H1 (cell line): ENCODE measurements around the gene THADA. TPM values are rescaled to one million over a fixed set of nuclear protein-coding genes. Genes with fewer than 3 reads are reported as not detected.

Experiments
- CTCF ChIA-PET: fragments of 300-600 bp; sonication (Branson Sonifier 250); formaldehyde crosslinking; loops from one replicate; lab custom pipeline; 2021; ENCODE audit not compliant: partially characterized antibody; lab: Charles Lee
- POLR2A ChIA-PET: fragments of 300-600 bp; sonication (Branson Sonifier 250); formaldehyde crosslinking; loops from one replicate; lab custom pipeline; 2021; ENCODE audit warnings: inconsistent platforms; ENCODE audit not compliant: partially characterized antibody; lab: Charles Lee
- DNase-seq, 2 experiments: peaks; one replicate each; pipeline versions ENCODE4 v3.0.0 to v3.0.0-alpha.2; 2010 to 2022; ENCODE audit warnings: low spot score in 2 of 2, low read depth in 1 of 2, mixed read lengths in 1 of 2
- FAIRE-seq: peaks from 2 replicates; lab custom pipeline; 2011; peaks lifted over from hg19 to GRCh38; lab: Jason Lieb, UNC
- H2AFZ ChIP-seq: 2 replicates; pipeline ENCODE4 v1.8.1; 2012; ENCODE audit warnings: low read length, inconsistent platforms
- H2AK5ac ChIP-seq: 2 replicates; pipeline ENCODE4 v1.6.1; 2013; ENCODE audit warnings: low read depth, low read length
- H2BK120ac ChIP-seq: replicated peaks from 2 replicates; pipeline ENCODE3; 2013; ENCODE audit warnings: low read depth, low read length, inconsistent platforms
- H2BK12ac ChIP-seq: 2 replicates; pipeline ENCODE4 v1.6.1; 2013; ENCODE audit warnings: low read depth, low read length
- H2BK15ac ChIP-seq: 2 replicates; pipeline ENCODE4 v1.6.1; 2013; ENCODE audit warnings: low read length
- H2BK20ac ChIP-seq: 2 replicates; pipeline ENCODE4 v1.6.1; 2013; ENCODE audit warnings: low read length
- H2BK5ac ChIP-seq: 2 replicates; pipeline ENCODE4 v1.6.1; 2013; ENCODE audit warnings: low read depth, low read length
- H3K14ac ChIP-seq: 2 replicates; pipeline ENCODE4 v1.6.1; 2013; ENCODE audit warnings: inconsistent platforms; ENCODE audit not compliant: insufficient read length
- H3K18ac ChIP-seq: 2 replicates; pipeline ENCODE4 v1.6.1; 2013; ENCODE audit warnings: low read length; ENCODE audit errors: extremely low read depth
- H3K23ac ChIP-seq: 2 replicates; pipeline ENCODE4 v1.6.1; 2013; ENCODE audit warnings: inconsistent platforms; ENCODE audit not compliant: insufficient read length
- H3K23me2 ChIP-seq: 2 replicates; pipeline ENCODE4 v1.6.1; 2013; ENCODE audit warnings: low read depth, low read length
- H3K27ac ChIP-seq: 2 replicates; pipeline ENCODE4 v1.6.1; 2011; ENCODE audit warnings: low read depth, low read length, inconsistent platforms
- H3K27me3 ChIP-seq, 4 experiments: replicated peaks in 1 of 4; 1 replicate in 1 of 4; 2 replicates in 3 of 4; pipeline versions ENCODE4 v1.6.1 to v1.8.1; 2011 to 2013; ENCODE audit warnings: low read length in 3 of 4, mild to moderate bottlenecking in 3 of 4, inconsistent platforms in 2 of 4, mixed read lengths in 2 of 4, moderate library complexity in 1 of 4; ENCODE audit not compliant: control insufficient read depth in 3 of 4, insufficient read depth in 3 of 4; ENCODE audit errors: extremely low read depth in 1 of 4
- H3K36me3 ChIP-seq, 4 experiments: 2 replicates each; pipeline versions ENCODE4 v1.6.1 to v1.8.1; 2011 to 2013; ENCODE audit warnings: mild to moderate bottlenecking in 4 of 4, low read length in 3 of 4, moderate library complexity in 2 of 4, control low read depth in 1 of 4, inconsistent platforms in 1 of 4; ENCODE audit not compliant: insufficient read depth in 4 of 4, control insufficient read depth in 2 of 4
- H3K4ac ChIP-seq: replicated peaks from 2 replicates; pipeline ENCODE3; 2013; ENCODE audit warnings: low read length, low read depth, mixed read lengths, inconsistent platforms; ENCODE audit not compliant: insufficient read length
- H3K4me1 ChIP-seq, 4 experiments: replicated peaks in 1 of 4; 1 replicate in 1 of 4; 2 replicates in 3 of 4; pipeline versions ENCODE4 v1.6.1 to v1.8.1; 2011 to 2013; ENCODE audit warnings: low read length in 3 of 4, inconsistent platforms in 2 of 4, mixed read lengths in 1 of 4; ENCODE audit not compliant: insufficient read depth in 4 of 4, control insufficient read depth in 3 of 4
- H3K4me2 ChIP-seq, 2 experiments: 2 replicates each; pipeline versions ENCODE4 v1.6.1 to v1.8.1; 2011 to 2013; ENCODE audit warnings: low read depth in 2 of 2, low read length in 2 of 2, control low read depth in 1 of 2, inconsistent platforms in 1 of 2, mild to moderate bottlenecking in 1 of 2; ENCODE audit not compliant: insufficient read depth in 1 of 2
- H3K4me3 ChIP-seq, 4 experiments: fragments of 200-600, 300-600 bp in 1 of 4; sonication (generic), shearing (Covaris generic), sonication (Bioruptor Twin) in 1 of 4; 2 replicates each; pipeline versions ENCODE4 v1.5.1 to v1.8.1; 2011 to 2016; ENCODE audit warnings: low read length in 4 of 4, low read depth in 3 of 4, control low read depth in 2 of 4, inconsistent platforms in 2 of 4, mild to moderate bottlenecking in 2 of 4, mixed read lengths in 1 of 4, moderate library complexity in 1 of 4; ENCODE audit not compliant: insufficient read depth in 2 of 4; ENCODE audit errors: extremely low read depth in 1 of 4
- H3K56ac ChIP-seq: replicated peaks from 2 replicates; pipeline ENCODE3; 2013; ENCODE audit warnings: low read depth, mild to moderate bottlenecking, mixed read lengths, low read length, inconsistent platforms; ENCODE audit not compliant: insufficient read length
- H3K79me1 ChIP-seq: 2 replicates; pipeline ENCODE4 v1.6.1; 2013; ENCODE audit warnings: low read depth, low read length, control low read depth
- H3K79me2 ChIP-seq, 2 experiments: 2 replicates each; pipeline versions ENCODE4 v1.6.1 to v1.8.1; 2012 to 2013; ENCODE audit warnings: low read length in 2 of 2, mild to moderate bottlenecking in 2 of 2, inconsistent platforms in 1 of 2; ENCODE audit not compliant: insufficient read depth in 2 of 2, control insufficient read depth in 1 of 2
- H3K9ac ChIP-seq, 4 experiments: replicated peaks in 1 of 4; 1 replicate in 1 of 4; 2 replicates in 3 of 4; pipeline versions ENCODE4 v1.6.1 to v1.8.1; 2011 to 2013; ENCODE audit warnings: low read depth in 3 of 4, low read length in 3 of 4, control low read depth in 2 of 4, mild to moderate bottlenecking in 2 of 4, moderate library complexity in 2 of 4, inconsistent platforms in 1 of 4; ENCODE audit errors: extremely low read depth in 1 of 4
- H3K9me3 ChIP-seq, 2 experiments: 2 replicates each; pipeline versions ENCODE4 v1.6.1 to v1.8.1; 2012 to 2013; ENCODE audit warnings: mild to moderate bottlenecking in 2 of 2, moderate library complexity in 2 of 2, control low read depth in 1 of 2, inconsistent platforms in 1 of 2, low read depth in 1 of 2, low read length in 1 of 2, mixed read lengths in 1 of 2; ENCODE audit not compliant: insufficient read depth in 2 of 2
- H4K20me1 ChIP-seq, 2 experiments: replicated peaks in 1 of 2; 2 replicates each; pipeline versions ENCODE3 to v1.8.1; 2011 to 2013; ENCODE audit warnings: inconsistent platforms in 2 of 2, low read length in 2 of 2, mild to moderate bottlenecking in 1 of 2; ENCODE audit not compliant: insufficient read depth in 2 of 2, control insufficient read depth in 1 of 2
- H4K5ac ChIP-seq: 2 replicates; pipeline ENCODE4 v1.6.1; 2013; ENCODE audit warnings: low read length, low read depth, mixed read lengths, inconsistent platforms; ENCODE audit not compliant: insufficient read length
- H4K8ac ChIP-seq: 2 replicates; pipeline ENCODE4 v1.8.0; 2013; ENCODE audit warnings: mild to moderate bottlenecking, moderate library complexity, low read length, inconsistent platforms; ENCODE audit not compliant: insufficient read depth; ENCODE audit errors: extremely low read depth
- H4K91ac ChIP-seq: replicated peaks from 2 replicates; pipeline ENCODE3; 2013; ENCODE audit warnings: low read length, mixed read lengths, inconsistent platforms; ENCODE audit not compliant: insufficient read length
- CBX8 ChIP-seq: fragments of 300-800, 300-1000 bp; sonication (generic); IDR thresholded peaks from 2 replicates; pipeline ENCODE4 v1.7.1; 2016; ENCODE audit warnings: low read depth, low read length, borderline replicate concordance
- NRF1 ChIP-seq: IDR thresholded peaks from 2 replicates; pipeline ENCODE4 v1.6.1; 2011; ENCODE audit warnings: mild to moderate bottlenecking, low read depth, low read length, improper control_type of control experiment
- PHF8 ChIP-seq: fragments of 200-600 bp; sonication (generic); conservative IDR thresholded peaks from 2 replicates; pipeline ENCODE4 v1.7.1; 2012; ENCODE audit warnings: low read depth, mild to moderate bottlenecking, inconsistent platforms, low read length, moderate library complexity
- RNF2 ChIP-seq: fragments of 200-900, 300-1000 bp; sonication (generic); IDR thresholded peaks from 2 replicates; pipeline ENCODE4 v1.7.1; 2016; ENCODE audit warnings: borderline replicate concordance, low read depth, mild to moderate bottlenecking, antibody characterized with exemption, low read length; ENCODE audit not compliant: poor library complexity, severe bottlenecking; ENCODE audit errors: missing control alignments
- SP1 ChIP-seq: IDR thresholded peaks from 2 replicates; pipeline ENCODE4 v1.6.1; 2011; ENCODE audit warnings: low read depth, low read length
- SRF ChIP-seq: IDR thresholded peaks from 2 replicates; pipeline ENCODE4 v1.6.1; 2011; ENCODE audit warnings: mild to moderate bottlenecking, low read depth, low read length, moderate library complexity
- TAF1 ChIP-seq: IDR thresholded peaks from 2 replicates; pipeline ENCODE4 v1.6.1; 2011; ENCODE audit warnings: mild to moderate bottlenecking, low read depth, low read length
- WGBS, 2 experiments: shearing (Covaris generic) in 1 of 2; methylation state at CpG; one replicate each; pipeline versions ENCODE4 v1.1.6 to v1.1.7; 2013 to 2015; ENCODE audit warnings: low lambda C conversion rate in 2 of 2, mixed read lengths in 2 of 2, inconsistent platforms in 1 of 2, low coverage in 1 of 2, missing lambda C conversion rate in 1 of 2; ENCODE audit not compliant: insufficient replicate concordance in 2 of 2, insufficient coverage in 1 of 2, insufficient read length in 1 of 2; ENCODE audit errors: extremely low coverage in 1 of 2, missing lambda C conversion rate in 1 of 2; 5-methylcytosine and 5-hydroxymethylcytosine counted together
- polyA plus RNA-seq, 7 experiments: library from polyadenylated mRNA; depleted of rRNA in 3 of 7; stranded (reverse) in 5 of 7; unstranded in 2 of 7; fragments of >200 nt in 5 of 7; fragments of 200-250 nt in 2 of 7; gene quantifications; 1 replicate in 5 of 7; 2 replicates in 1 of 7; 4 replicates in 1 of 7; pipeline versions ENCODE4 v1.2.1 to v1.2.3, GENCODE V29; 2011 to 2013; ENCODE audit warnings: missing spikeins in 2 of 7, mixed read lengths in 2 of 7
- total RNA-seq: library from RNA; stranded (reverse); fragmentation: NEBNext Ultra II Directional; extraction: Animal tissue kit (Norgen Biotek cat#: 25700); gene quantifications from 2 replicates; pipeline ENCODE4 v1.2.1, GENCODE V29; 2021

Gene THADA
- total and polyA plus RNA-seq, 2 of the 8 experiments (the other 6 are each of a cell fraction or from before 2014, with no cell fraction given): 22.4 to 26.8 TPM

DNA sequence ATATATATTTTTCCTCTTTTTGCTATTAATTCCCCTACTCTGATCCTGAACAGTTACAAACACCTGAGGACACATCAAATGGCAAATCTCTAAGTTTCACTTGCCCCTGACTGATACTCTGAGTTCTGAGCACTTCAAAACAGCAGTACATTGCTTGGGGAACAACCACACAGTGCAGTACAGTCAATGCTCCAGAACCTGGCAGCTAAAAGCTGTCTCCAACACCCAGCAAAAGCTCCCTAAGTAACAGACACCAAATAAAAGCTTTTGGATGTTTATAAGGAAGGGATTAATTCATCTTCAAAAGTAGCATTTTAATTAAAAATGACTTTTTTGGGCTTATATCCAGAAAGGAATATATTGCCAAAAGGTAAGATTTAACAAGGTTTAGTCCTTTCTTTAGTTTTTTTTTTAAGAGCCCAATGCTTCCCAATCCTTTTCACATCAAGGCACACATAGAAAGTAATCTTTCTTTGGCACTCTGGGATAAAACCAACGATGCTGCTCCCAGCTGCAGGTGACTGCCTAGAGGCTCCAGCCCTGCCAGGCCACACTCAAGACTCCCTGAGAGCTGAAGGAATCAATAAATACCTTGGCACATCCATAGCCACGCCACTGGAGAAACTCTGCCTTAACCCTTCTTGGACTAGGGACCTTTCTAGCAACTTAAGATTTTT lies 204.5 kb downstream of the THADA start:
- no peak overlapping the region for H3K56ac ChIP-seq
- H3K79me2 ChIP-seq: no peaks in the 10 kb centered on the region
- H3K23ac ChIP-seq: no peak overlapping the region
- H4K20me1 ChIP-seq: no peaks in the 10 kb centered on the region
- H4K5ac ChIP-seq: no peak overlapping the region
- no peak overlapping the region for H2BK5ac ChIP-seq
- H3K27ac ChIP-seq: no peak overlapping the region
- H4K8ac ChIP-seq: no peak overlapping the region
- no peak overlapping the region for H2AFZ ChIP-seq
- DNase-seq: no peak
- POLR2A ChIA-PET: no interaction called here
- H2BK20ac ChIP-seq: no peak overlapping the region
- 77% methylated on average over 2 of the region's 2 CpGs; no CpG with 5 or more reads in 1 of the 2 experiments for WGBS, 2 experiments
- no peak overlapping the region for H2BK15ac ChIP-seq
- H3K27me3 ChIP-seq: no peaks in the 10 kb centered on the region
- no peaks in the 10 kb centered on the region for H3K4me1 ChIP-seq
- H4K91ac ChIP-seq: no peak overlapping the region
- TF ChIP-seq SP1: no peak
- TF ChIP-seq PHF8: no peak
- TF ChIP-seq CBX8: no peak
- TF ChIP-seq SRF: no peak
- no peak for TF ChIP-seq NRF1
- no peak for TF ChIP-seq TAF1
- no peak for TF ChIP-seq RNF2
- TF ChIP-seq, all 59 proteins: peak for 0
- Histone ChIP-seq H2BK120ac (no peak overlapping the region), H3K4ac (no peak overlapping the region), H3K4me3 (no peak overlapping the region), H3K9me3 (no peaks in the 10 kb centered on the region), H3K14ac (no peak overlapping the region), H3K36me3 (no peaks in the 10 kb centered on the region; a peak in 2 of 8 replicates), H3K18ac (no peak overlapping the region), H3K79me1 (no peaks in the 10 kb centered on the region), H3K4me2 (no peak overlapping the region), H3K23me2 (no peaks in the 10 kb centered on the region), H3K9ac (no peak overlapping the region), H2AK5ac (no peak overlapping the region), H2BK12ac (no peak overlapping the region)
- CTCF ChIA-PET: interaction anchor here (0.7 to 0.8 kb wide), 2 partner anchors 32 to 124 kb away, joined by 3 to 4 read pairs; no protein-coding TSS in a partner anchor
- no peak for FAIRE-seq
